Glomerular endothelial cell (primary cell): ENCODE results near the gene CRYBG2. TPM values are rescaled to one million over a fixed set of nuclear protein-coding genes. Genes with fewer than 3 reads are reported as not detected.
"Not testable (repeated sequence)": the region's sequence is repeated elsewhere in the genome, so short reads cannot be mapped to it uniquely, and the experiment has no call there.

Experiments used
- DNase-seq: peaks from one replicate; pipeline ENCODE4 v3.0.0-alpha.2; 2011; ENCODE audit warnings: low read depth, low spot score; ENCODE audit errors: extremely low read depth
- total RNA-seq: library from RNA; depleted of rRNA; stranded (reverse); fragments of >200 nt; gene quantifications from 2 replicates; pipeline ENCODE4 v1.2.3, GENCODE V29; 2015

CRYBG2 gene, protein sequence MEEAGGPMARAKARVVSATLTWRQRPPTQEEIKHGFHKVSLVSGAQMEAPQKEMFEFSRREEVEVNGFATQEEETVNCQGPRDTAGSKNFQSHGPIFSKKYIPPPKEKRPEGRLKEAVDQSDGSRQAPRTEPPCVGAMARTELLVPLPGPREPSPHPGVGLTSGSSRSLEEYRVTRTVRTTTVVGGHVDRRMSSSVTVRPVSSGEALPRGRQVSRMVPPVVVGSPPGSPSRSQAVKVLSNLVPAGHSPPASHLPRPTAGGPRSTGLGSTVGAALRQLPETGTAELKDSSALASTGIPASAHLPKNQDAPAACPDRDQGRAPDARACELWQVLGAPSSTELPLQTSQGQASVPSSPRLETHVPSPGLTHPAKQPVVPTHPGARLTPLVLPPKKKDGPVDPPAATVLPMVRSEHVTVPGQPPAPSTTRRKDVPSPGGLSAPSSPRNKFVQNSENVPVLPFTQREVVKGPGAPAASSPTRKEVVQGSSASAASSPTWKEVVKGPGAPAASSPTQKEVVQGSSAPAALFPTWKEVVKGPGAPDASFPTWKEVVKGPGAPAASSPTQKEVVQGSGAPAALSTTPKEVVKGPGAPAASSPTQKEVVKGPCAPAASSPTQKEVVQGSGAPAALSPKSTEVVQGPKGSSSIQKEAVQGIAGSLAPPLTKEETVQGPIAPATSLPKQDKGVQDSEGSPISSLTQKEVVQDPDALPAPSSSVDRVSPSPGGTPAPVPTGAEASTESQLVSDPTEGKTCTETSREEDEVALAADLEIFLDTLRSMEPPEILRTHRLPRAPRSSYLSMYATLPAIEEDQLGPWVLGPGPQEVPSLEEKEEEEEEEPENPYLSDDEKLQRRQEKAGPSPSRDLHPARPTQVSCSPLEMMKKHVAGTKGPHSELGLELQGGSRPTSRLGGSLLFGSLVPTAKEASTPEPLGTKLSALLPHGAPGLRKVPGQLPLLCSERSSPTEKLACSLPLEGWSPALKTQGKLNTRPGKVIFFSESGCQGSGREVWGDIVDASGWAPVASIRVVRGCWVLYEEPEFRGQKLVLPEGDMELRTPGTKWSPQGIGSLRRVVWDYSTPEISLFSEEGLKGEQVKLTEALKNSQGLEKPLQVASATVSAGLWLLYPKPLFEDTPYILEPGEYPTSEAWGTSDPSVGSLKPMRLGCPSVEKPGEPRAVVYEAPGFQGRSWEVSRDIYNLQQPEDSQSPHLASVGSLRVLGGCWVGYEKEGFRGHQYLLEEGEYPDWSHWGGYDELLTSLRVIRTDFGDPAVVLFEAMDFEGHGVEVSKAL (N-terminal part only)
- under 0.01 TPM in 1 of 2 replicates, not detected in the other for total RNA-seq

DNA sequence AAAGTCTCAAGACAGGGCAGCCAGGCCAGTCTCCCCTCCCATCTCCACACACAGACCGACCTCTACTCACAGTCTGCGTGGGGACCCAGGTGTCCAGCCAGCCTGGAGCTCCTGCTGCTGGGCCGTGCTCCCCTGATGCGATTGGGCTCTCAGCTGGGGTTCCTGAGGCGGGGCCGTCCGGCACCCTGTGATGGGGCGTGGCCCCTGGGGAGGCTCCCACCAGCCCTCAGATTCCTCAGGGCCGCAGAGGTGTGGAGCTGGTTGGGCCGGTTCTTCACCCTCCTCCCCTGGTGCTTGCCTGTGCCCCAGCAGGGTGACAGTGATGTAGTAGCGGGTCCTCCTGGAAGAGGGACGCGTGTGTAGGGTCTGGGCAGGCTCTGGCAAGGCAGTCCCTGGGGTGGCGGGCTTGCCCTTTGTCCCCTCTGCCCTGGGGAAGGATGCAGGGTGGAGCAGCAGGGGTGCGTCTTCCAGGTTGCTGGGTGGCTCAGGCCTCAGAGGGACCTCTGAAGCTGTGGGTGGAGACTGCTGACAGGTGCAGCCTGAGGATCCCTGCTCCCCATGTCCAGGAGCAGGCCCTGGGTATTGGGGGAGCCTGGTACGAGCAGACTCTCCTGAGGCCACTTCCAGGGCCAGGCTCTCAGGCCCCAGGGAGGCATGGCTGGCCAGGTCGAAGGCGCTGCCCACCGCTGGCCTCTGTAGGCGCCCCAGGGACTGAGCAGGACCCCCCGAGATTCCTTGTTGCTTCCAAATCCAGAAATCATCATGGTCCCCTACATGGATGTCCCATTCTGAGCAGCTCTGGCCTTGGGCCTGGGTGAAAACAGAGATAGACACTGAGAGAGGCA, at the start of gene CRYBG2:
Gene CRYBG2 (minus strand): TSS at position 155 of the 845 bp plus-strand sequence. CDS start 7,473 bp downstream, outside the sequence.
- DNase-seq: no peak

DNA sequence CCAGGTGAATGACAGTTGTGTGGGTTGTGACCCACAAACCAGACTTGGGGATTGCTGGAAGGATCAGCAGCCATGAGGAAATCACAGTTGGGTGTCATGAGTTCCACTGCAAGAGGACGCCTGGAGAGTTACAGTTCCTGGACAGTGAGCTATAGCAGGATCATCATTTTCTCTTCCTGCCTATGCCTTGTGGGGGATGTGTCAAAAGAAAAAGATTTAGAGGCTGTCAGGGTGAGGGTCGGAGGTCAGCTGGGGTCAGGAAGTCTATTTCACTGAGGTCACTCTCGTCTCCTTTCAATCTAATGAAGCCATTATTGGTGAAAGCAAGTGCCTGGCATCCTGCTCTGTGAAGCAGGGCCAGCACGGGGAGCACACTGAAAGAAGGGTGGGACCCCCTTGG, 49.7 kb upstream of the CRYBG2 start:
- DNase-seq: no peak

DNA sequence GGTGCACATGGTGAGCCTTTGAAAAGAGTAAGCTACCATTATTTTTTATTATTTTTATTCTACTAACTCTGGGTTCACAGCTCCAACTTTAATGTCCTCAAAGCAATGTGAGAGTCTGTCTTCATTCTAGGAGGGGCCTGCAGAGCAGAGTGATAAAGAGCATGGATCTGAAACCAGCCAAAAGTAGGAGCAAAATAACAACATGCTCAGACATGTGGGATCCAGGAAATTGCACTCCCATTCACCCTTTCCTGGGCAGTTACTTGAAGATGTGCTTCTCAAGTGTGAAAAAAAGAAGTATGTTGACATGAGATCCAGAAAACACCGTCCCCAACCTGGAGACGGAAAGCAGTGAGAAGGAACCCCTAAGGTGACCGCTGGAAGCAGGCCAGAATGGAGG, 48.0 kb upstream of the CRYBG2 start:
- DNase-seq: no peak

DNA sequence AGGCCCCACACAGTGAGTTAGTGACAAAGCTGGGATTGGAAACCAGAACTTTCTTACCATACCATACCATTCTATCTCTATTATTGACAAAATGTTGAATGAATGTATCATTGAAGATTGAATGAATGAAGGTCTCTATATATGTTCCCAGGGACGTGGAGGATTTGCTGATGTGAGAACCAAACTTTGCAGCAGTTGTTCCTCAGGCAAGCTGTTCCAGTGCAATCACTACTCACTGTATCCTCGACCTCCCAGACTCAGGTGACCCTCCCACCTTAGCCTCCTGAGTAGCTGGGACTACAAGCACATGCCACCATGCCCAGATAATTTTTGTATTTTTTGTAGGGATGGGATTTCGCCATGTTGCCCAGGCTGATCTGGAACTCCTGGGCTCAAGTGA, 45.1 kb upstream of the CRYBG2 start:
- DNase-seq: no peak

DNA sequence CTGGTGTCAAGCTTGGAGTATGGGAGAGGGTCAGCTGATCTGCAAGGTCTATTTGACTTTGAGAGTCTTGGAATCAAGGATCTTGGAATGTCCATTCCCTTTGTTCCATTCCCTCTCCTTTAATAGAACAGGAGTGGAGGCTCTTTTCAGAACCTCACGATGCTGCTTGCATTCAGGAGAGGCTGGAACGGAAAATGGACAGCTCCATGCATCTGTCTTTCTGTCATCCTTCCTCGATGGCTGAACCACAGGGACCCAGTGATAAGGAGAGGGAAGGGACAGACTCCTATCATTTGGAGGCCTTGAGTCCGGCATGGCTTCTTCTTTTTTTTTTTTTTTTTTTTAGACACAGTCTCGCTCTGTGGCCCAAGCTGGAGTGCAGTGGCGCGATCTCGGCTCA, 41.8 kb upstream of the CRYBG2 start:
- no peak for DNase-seq

DNA sequence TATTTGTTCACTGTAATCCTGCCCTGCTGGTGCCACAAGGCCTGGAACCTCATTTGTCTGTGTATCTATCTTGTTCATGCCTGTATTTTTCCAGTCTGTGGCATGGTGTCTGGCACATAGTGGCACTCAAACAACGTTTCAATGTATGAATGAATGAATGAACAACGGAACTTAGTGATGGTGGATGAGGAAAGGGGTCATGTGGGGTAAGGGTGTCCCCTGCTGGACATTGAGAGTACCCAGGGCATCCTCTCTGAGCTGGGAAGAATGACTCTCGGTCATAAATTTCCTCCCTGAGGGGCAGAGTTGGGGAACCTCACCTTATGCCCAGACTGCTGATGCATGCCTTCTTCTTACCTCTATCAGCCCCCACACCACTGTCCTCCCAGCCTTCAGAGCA, 37.5 kb upstream of the CRYBG2 start:
- no peak for DNase-seq

DNA sequence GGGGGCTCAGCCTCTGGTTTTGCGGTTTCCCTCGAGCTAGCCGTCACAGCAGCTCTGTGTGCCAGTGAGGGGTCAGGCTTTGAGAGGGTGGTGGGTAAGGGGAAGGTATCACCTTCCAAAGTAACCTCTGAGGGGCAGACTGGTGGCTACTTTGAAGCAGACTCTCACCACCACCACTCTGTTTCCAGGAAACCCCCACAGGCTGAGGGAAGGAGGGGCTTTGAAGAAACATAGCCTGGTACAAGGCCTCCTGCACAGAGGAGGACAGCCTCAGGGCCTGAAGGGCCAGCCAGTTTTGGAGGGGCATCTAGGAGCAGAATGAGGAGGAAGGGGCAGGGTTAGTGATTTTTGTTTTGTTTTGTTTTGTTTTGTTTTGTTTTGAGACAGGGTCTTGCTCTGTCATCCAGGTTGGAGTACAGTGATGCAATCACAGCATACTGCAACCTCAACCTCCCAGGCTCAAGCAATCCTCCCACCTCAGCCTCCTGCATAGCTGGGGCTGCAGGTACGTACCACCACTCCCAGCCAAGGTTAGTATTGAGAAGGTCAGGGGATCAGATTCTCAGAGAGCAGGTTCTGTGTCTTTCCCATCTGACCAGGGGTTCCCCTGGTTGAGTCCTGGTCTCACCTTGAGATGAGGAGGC, 35.8 kb upstream of the CRYBG2 start:
- DNase-seq: no peak

DNA sequence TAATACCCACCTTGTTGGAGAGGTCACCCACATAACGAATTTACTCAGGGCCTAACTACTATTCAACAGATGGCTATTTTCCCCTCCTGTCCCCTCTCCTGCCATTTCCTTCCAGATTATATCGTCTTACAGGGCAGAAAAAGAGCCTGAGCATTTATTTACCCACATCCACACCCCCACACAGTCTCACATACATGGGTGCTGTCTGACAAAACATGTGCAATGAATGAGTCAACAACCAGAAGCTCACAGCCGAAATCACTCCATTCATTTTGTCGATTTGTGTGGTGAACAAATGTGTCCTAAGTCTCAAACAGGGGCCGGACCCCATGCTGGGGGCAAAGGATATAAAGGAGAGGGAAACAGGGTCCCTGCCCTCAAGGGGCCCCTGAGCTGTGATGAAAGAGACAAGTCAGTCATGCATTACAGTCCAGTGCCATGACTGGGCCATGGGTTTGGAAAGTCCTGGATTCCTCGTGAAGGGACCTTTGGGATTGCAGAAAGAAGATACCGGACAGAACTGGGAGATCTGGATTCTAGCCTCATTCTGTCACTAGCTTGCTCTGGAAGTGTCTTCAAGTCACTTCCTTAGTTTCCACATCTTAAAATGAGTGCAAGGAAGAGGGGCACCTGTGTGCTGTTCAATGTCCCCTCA, 35.0 kb upstream of the CRYBG2 start:
- DNase-seq: no peak

DNA sequence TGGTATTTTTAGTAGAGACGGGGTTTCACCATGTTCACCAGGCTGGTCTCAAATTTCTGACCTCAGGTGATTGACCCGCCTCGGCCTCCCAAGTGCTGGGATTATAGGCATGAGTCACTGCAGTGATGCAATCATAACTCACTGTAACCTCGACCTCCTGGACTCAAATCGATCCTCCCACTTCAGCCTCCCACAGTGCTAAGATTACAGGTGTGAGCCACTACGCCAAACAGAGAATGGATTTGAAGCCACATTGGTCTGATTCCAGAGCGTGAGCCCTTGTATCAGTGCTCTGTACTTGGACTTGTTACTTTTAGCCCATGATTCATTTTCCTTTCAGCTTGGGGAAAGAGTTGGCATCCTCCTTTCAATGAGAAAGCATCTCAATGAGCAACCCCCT, 33.5 kb upstream of the CRYBG2 start:
- no peak for DNase-seq

DNA sequence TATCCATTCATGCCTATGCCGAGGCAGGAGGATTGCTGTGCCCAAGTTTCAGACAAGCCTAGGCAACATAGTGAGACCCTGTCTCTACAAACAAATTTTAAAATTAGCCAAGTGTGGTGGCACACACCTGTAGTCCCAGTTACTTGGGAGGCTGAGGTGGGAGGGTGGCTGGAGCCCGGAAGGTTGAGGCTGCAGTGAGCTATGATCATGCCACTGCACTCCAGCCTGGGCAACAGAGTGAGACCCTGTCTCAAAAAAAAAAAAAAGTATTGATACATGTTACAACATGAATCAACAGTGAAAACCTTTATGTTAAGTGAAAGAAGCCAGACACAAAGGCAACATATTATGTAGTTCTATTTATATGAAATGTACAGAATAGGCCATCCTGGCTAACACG, 31.1 kb upstream of the CRYBG2 start:
- DNase-seq: not testable (repeated sequence)

DNA sequence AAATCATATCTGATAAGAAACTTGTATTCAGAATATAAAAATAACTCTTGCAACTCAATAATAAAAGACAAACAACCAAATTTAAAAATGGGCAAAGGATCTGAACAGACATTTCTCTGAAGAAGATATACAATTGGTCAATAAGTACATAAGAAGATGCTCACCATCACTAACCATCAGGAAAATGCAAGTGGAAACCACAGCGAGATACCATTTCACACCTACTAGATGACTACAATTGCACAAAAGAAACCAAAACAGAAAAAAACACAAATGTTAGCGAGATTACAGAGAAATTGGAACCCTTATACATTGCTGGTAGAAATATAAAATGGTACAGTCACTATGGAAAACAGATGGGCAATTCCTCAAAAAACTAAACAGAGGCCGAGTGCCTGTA, 30.1 kb upstream of the CRYBG2 start:
- no peak for DNase-seq

DNA sequence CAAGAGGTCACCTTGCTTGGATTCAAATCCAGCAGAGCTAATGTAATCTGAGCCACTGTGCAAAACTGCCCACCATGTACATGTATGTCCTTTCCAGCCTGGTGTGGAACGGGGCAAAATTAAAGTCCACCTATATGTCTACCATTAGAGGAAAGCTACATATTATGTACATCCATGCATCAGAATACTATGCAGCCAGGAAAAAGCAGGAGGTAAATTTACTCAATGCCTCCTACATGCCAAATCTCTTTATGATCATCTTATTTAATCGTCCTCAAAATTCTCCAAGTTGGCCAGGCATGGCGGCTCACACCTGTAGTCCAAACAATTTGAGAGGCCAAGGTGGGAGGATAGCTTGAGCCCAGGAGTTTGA, 24.9 kb upstream of the CRYBG2 start:
- no peak for DNase-seq

DNA sequence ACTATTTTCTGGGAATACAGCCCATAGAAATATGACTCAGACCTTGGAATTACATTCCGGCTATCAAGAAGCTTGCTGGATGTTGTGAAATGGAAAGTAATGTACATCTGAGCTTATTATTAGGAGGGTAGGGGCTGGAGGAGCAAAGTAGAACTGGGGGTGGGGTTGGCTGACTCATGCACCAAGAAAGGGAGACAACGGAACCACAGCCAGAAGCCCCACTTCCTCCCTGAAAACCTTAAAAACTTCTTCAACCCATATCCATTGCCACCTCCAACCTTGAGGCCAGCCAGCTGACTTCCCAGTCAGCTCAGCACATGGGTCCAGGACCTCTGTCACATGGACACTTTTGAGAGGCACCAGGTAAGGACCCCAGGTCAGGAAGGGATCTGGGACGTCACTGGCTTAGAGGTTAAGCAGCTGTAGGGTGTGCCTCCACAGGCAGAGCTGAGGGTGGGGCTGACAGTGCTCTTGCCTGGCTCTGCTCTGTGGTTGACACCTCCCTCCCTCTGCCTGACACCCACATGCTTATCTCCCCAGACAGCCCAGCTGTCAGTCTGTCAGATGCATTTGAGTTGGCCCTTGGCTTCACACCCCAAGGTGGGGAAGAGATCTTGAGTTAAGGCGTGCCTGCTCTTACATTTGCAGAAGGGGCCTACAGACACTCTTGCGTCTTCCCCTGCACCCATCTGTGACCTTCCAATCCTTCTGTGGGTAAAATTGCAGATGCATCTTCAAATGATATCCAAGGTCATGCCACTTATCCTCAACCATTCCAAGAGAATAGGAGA, 24.4 kb upstream of the CRYBG2 start:
- peak; percentile 29 for DNase-seq

DNA sequence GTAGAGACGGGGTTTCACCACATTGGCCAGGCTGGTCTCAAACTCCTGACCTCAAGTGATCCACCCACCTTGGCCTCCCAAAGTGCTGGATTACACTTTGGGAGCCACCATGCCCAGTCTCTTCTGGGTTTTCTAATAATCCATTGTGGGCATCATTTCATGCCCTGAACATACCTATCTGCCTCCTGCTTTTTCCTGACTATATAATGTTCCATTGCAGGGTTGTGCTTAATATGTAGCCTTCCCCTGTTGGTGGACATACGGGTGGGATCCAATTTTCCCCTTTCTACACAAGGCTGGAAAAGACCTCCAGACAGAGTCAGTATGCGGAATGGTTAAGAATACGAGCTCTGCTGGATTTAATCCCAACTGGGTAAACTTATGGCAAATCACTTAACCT, 22.1 kb upstream of the CRYBG2 start:
- no peak for DNase-seq

DNA sequence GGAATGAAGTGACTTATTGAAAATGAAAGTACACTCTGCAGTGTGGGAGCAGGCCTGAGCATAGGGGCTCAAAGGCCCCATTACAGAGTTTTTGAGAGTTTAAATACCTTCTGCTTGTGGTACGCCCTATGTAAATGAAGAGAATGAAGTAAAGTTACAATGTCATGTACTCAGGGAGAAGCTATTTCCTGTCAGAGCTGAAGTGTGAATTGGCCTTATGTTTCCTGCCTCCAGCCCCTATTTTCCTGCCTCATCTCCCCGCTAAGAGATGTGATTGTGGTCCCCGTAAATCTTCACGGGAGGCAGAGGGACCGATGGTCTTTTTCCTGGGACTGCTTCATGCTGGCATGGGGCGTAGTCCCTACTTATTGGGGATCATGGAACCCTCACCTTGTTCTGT, 21.2 kb upstream of the CRYBG2 start:
- no peak for DNase-seq

DNA sequence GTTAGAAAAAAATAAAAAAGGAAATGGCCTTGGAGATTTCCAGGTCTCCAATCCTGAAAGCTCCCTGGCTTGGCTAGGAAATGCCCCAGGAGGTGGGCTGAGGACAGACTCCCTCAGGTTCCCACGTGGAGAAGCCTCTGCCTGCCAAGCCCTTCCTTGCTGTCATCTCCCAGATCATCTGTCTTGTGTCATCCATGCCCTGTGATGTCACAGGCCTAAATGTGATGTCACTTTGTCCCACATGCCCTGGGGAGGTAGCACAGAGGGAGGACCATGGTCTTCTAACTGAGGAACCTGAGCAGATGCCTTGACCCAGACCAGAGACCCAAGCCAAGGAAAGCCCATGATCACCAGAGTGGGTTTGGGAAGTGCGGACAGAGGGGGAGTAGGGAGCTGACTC, 20.4 kb upstream of the CRYBG2 start:
- not testable (repeated sequence) for DNase-seq

DNA sequence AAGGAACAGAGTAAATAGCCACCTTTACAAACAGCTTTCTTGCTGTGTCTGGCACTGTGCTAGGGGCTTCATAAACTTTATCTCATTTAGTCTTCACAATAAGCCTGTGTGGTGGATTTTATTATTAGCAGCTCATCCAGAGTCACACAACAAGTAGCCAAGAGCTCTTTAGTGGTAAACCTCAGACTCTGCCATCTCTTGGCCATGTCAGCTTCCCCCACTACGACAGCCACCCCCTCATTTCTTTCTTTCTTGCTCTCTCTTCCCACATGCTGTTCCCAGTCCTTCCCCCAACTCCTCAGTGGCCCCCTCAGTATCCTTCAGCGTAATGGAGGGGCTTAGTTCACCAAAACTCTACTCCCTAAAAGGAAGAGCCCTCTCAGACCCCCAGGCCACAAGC, 19.9 kb upstream of the CRYBG2 start:
- DNase-seq: no peak

DNA sequence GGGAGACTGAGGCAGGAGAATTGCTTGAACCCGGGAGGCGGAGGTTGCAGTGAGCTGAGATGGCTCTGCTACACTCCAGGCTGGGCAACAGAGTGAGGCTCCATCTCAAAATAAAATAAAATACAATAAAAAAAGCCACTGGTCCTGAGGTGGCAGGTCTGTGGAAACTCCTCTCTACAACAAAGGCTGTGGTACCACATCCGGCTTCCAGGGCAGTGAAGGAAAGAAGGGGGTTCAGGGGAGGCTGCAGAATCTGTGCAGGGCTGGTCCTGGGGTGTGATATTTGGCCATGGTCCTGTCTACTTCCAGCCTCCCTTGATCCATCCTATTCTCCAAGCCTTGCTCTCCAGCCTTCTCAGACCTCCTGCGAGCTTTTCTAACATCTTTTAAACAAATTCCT, 19.4 kb upstream of the CRYBG2 start:
- DNase-seq: no peak
